Fibroblast of peridontal ligament (primary cell): Measurements from ENCODE around the gene SPDL1.
A peak's percentile ranks its signal among the peaks of the same experiment; 100 is the strongest.

Source experiments
- DNase-seq: peaks from one replicate; pipeline ENCODE4 v3.0.0-alpha.2; 2010; ENCODE audit errors: extremely low read depth

SPDL1 gene, protein sequence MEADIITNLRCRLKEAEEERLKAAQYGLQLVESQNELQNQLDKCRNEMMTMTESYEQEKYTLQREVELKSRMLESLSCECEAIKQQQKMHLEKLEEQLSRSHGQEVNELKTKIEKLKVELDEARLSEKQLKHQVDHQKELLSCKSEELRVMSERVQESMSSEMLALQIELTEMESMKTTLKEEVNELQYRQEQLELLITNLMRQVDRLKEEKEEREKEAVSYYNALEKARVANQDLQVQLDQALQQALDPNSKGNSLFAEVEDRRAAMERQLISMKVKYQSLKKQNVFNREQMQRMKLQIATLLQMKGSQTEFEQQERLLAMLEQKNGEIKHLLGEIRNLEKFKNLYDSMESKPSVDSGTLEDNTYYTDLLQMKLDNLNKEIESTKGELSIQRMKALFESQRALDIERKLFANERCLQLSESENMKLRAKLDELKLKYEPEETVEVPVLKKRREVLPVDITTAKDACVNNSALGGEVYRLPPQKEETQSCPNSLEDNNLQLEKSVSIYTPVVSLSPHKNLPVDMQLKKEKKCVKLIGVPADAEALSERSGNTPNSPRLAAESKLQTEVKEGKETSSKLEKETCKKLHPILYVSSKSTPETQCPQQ

DNA sequence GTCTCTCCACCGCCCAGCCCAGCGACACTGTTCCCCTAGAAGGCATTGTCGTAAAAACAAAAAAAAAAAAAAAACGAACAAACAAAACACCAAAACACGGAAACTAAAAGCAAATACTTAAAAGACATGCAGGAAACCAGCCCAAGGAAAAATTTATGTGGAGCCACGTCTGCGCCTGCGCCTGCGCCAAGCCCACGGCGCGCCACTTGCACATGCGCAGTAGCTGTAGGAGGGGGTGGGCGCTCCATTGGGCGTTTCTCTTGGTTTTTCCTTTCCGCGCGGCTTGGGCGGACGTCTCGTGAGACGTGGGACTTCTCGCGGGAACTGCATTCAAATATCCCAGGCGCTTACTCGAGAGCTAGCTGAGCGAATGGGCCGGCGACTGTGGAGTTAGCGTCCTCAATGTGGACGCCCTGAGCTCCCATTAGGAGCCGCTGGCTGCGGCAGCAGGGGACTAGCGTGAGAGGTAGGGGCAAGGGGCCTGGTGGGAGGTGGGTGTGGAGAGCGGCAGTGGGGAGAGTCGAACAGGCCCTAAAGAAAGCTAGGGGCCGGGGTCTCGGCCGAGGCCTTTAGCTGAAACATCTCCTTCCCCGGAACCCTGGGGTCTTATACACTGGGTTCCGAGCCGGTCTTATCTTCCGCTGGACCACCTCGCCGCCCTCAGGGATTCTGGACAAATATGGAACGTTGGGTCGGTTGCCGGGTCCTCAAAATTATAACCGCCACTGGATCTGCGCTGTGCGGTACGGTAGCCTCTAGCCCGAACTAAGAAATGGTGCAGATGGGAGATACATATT, at the start of gene SPDL1:
TSS of gene SPDL1 (plus strand) at position 350 of the 797 bp plus-strand sequence. CDS start 4,644 bp downstream, outside the sequence.
- DNase-seq, result peak; percentile 98

DNA sequence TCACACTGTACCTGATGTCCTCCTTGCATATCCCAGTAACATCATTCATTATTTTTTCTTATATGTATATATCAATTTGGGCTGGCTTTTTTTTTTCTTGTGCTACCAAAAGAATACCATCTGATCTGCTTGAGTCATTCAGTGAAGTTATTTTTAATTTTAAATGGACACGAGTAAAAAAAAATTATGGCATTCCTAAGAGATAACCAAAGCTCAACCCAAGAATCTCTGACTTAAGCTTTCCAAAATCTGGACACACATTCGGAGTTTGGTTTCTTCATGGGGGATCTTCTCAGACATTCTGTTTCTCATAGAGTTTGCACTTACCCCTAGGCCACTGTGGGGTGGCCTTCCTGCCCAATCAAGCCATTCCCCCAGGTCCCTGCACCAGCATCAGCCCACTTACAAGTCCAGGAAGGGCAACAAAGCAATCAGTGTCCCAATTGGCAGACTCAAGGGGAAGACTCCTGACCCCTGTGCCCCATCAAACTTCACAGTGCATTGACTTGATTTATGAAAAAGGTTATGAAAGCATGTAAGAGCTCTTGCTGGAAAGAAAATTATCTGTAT, 49.2 kb upstream of the SPDL1 start:
- DNase-seq, result peak; percentile 64

DNA sequence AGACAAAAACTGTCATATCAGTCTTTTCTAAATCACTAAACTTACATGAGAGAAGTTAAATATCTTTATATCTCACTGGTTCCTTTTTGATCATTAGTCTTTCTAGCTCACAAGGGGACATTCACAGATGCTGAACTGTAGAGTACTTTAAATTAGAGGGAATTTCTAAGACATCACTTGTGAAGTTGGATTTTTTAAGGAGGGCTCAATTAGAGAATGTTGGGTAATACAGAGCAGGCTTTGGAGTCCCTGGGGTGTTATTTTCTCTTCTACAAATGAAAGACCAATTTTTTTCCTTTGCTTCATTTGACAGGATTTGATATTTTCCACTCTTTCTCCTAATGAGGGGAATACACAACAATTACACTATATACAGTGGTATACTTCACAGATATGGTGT, 48.6 kb upstream of the SPDL1 start:
- no peak for DNase-seq

DNA sequence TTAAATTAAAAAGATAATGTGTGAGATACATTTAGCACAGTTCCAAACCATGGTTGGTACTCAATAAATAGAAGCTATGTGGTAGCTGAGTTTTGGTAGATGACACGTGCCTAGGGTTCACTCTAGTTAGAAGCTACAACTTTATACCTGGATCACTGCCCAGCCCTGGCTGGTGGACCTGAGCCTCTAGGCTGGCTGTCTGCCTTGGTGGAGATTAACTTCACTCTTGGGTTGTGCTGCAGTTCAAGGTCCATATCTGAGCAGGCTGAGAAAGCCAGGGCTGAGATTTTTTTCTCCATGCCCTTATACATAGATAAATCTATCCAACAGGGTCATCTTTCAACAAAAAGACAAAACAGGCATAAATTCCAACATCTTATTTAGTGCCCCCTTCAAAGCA, 44.6 kb upstream of the SPDL1 start:
- no peak for DNase-seq

DNA sequence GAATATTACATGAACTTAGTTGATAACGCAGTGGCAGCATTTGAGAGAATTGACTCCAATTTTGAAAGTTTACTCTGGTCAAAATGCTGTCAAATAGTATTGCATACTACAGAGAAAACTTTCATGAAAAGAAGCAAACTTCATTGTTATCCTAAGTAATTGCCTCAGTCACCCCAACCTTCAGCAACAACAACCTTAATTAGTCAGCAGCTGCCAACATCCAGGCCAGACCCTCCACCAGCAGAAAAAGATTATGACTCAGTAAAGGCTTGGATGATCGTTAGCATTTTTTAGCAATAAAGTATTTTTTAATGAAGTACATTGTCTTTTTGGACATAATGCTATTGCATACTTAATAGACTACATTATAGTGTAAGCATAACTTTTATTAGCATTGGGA, 40.8 kb upstream of the SPDL1 start:
- no peak for DNase-seq

DNA sequence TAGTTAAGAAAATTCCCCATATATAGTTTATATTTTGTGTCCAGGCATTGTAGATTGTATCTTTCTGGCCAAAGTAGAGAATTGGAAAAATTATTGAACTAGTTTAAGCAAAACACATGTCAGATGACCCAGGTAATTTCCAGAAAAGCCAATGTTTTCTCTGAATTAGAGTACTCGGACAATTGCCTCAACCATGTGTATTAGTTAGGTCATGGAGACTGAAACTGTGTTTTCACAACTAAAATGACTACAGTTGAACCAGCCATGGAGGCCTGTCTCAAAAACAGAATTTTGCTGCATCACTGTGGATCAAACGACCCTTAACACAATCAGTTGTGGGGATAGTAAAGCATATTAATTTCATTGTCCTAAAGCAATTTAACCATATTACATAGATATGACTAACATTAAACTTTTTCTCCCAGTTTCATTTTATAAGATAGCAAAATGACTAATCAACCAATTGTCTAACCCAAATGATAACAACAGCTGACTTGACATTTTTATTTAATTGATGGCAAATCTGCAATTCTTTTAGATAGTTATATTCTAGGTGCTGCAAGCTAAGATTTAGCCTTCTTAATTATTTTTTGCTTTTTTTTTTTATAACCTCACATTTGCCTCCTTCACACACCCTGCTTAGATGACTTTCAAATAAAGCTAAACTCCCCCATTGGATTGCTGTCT, 39.2 kb upstream of the SPDL1 start:
- DNase-seq, result no peak

DNA sequence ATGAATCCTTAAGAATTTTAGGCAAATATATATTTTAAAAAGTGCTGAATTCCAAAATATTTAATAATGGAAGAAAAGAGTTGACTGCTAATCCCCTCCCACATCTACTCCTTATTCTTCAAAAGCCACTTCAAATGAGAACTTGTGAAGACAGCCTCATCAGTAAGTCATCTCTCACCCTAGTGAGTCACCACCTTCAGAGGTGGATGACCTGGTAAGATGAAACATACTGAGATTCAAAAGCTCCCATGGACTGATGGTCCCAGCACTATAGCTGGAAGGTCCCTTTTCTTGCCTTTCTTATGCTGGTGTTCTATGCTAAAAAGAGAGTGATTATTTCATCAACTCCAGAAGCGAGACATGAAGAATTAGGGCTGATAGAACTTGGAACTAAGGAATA, 37.8 kb upstream of the SPDL1 start:
- DNase-seq, result no peak

DNA sequence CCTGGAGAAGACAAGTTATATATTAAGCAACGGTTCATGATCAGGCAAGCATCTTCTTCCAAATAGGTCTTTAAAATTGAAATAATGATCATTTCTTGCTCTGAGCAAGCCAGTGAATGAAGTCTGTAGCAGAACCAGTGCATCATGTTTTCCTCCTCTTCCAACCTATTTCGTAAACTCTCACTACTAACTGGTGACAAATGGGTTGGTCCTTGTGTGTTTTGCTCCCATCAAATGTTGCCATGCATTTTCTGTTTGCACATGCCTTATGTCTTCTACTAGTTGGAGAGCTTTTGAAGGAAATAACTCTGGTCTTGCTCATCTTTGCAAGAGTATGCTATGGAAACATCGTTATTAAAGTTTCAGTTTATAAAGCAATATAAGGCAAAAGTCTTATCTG, 37.2 kb upstream of the SPDL1 start:
- DNase-seq, result no peak

DNA sequence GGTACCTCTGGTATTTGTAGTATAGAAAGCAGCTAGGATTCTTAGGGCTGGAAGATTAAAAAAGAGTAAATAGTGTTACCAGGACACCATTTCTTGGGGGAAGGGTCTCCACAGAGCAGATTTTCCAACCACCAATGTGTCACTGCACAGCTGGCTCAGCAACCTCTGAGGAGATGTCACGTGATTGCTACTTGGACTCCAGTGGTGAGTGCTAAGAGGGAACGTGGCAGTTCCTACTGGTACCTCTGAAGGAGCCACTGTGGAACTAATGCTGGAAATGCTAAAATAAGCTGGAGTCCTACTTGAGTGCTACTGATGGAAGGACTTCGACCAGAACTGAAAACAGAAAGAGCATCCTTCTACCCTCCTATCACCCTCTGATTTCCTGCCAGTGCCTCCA, 36.1 kb upstream of the SPDL1 start:
- peak; percentile 30 for DNase-seq

DNA sequence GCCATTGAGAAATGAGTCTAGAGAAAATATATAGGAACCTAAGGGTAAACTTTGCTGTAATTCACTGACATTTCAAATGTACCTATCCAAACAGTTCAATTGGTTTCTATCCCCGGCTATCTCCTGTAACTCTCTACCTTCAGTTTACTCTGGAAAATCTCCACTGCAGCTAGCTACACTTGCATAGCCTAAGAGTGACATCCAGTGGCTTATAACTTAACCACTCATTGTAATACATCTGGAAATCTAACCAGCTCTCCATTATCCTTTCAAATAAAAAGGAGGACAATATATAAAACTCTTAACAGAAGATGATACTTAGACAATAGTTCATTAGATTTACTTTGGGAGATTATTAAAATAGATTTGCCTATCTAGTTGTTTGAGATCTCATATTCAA, 35.3 kb upstream of the SPDL1 start:
- DNase-seq, result peak; percentile 82

DNA sequence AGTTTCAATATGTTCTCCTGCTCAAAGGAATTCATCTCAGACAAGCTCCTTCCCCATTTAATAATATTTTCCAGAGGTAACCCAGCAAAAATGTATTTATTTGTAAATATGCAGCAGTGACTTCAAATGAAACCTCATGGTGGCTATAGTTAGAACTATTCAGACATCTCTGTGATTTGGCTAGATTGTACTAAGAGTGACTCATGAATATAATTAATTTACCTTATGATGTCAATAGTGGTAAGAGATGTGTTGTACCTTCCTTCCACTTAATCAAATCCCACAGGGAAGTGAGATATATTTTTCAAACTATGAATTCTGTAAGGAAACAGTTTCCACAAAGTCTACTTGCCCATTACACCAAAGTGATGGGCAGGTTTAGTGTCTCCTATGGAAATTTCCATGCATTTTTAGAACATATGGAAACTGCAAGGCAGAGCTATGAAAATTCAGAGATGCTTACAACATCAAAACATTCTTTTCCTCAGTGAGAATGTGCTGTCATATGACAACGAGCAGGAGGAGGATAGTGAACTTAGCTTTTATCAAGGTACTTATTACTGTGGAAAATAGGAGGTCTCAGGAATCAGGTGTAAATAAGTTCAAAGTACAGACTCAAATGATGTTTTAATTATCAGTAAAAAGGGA, 34.0 kb upstream of the SPDL1 start:
- DNase-seq, result no peak

DNA sequence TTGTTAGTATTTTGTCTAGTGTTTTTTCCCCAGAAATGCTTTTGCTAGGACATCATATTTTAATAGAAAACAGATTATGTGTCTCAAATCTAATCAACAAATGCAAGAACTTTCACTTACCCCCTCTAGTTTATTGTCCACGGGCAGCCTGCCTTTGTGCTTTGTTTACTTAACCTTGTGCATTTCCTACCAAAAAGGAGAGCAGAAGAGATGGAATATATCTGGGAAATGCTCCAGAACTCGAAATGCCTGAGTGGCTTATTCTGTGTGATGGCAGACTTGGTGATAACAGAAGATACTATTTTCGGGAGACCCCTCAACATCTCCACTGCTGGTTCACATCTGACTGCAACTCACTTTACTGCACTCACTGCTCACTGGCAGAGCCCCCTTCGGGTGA, 33.3 kb upstream of the SPDL1 start:
- no peak for DNase-seq

DNA sequence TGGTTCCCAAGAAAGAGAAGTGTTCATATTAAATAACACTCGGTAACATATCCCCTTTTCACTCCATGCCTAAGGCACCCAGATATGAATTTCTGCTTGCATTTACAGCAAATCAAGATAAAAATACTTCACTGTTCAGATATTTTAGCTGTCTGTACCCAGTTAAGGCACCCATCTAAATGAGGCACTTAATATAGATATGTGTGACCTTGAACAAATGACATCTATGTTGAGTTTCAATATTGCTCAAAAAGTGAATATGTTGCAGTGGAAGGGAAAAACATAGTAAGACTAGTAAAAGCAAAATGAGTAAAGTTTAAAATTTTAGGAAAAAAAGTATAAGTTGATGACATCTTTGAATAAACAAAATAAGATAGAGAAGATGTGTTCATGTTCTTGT, 32.4 kb upstream of the SPDL1 start:
- DNase-seq, result no peak

DNA sequence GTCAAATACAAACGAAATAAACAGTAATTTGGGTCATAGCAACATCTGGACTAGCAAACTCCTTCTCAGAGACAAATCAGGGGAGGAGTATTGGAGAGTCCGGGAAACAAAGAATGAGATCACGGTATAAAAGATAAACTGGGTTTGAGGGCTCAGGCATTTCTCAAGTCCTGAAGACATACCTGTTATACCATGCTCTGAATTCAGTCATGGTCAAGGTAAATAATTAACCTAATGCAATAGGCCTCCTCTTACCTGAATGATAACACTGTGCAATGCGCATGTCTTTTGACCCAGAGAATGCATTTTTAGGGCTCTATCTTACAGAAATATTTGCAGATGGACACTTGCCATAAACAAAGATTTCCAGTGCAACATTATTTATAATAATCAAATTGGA, 31.9 kb upstream of the SPDL1 start:
- DNase-seq, result no peak

DNA sequence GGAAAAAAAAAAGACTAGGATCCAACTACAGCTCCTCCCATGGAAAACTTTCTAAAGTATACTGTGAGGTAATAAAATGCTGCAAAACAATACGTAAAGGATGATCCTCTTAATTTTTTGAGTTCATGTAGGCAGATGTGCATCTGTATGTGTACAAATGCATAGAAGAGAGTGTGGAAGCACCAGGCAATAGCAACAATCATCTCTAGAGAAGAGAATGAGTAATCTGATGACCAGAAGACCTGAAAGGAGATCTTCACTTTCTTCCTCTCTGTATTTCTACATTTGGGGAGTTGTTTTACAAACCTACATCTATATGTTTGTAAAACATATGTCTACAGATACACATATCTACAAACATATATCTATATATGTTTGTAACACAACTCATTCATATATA, 29.3 kb upstream of the SPDL1 start:
- DNase-seq, result no peak

DNA sequence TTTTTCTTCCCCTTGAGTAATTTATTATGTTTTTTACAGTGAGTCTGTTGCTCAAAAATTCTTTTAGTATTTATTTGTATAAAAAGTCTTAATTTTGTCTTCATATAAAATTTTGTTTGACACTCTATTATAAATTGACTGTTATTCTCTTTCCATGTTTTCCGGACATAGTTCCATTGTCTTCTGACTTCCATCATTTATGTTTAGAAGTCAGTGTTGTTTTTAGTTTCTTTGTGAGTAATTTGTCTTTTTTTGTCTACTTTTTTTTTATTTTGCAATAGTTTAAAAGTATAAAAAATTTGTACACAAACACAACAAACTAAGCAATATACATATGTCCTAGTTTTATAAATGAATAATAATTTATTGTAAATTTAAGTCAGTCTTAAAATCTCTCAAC, 25.7 kb upstream of the SPDL1 start:
- no peak for DNase-seq

DNA sequence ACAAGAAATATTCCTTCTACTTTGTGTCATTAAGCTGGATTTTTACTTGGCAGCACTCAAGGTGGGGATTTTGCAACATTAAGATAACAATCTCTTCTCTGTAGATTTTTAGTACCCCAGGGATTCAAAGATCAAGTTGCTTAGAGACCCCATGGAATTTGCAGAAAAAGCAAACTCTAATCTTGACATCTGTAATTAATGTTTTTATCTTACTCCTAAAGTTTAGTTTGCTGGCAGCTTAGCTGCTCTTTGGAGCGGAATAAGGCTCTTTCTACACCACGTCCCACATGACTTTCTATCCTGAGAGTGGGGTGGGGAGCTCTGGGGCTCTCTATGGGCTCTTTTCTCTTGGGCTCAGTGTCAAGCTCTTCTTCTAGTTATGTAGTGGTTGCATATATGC, 21.7 kb upstream of the SPDL1 start:
- peak; percentile 61 for DNase-seq

DNA sequence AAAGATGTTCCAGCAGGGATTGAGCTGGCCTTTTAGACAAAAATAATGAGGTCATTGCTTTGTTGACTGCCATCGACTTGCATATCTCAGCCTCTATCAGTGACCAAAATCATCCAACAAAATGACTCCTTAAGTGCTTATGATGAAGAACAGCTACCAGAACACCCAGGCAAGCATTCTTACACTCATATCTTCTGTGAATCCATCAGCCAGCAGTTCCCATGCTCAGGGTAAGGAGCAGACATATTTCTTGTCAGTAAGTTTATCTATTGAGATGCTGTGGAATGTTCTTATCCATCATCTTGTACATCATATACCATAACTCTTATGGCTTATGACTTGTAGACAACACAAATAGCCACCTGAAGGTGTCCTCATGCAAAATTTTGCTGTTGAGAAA, 20.2 kb upstream of the SPDL1 start:
- no peak for DNase-seq

DNA sequence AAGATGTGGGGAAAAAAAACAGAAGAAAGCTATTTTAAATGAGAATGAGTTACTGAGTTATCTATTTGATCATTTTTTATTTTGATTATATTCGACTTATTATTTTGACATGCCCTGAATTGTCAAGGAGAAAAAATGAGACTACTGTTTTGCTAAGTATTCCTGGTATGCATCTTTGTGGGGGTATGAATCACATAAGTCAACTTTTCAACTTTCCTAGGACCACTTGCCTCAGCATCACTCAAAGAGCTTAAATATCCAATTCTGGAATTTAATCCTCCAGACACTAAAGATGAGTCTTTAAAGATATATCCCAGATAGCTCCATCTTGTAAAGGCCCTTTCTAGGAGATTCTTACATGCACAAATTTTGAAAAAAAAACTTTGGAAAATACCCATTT, 17.4 kb upstream of the SPDL1 start:
- DNase-seq, result no peak

DNA sequence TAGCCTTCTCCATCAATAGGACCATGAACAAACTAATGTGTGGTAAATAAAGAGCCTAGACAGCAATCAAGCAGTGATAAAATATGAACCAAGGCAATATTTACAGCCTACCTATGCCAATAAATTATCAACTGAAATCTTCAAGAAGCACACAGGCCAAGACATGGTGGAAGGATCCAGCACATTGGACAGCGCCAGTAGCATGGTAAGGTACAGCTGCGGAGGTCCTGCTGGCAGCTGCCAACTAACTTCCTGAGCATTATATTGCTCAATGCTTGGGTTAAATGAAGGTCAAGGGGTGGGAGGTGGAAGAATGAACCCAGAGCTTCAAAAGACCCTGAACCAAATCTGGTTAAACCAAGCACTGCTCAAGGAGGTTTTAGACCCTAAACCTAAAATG, 16.5 kb upstream of the SPDL1 start:
- peak; percentile 32 for DNase-seq

DNA sequence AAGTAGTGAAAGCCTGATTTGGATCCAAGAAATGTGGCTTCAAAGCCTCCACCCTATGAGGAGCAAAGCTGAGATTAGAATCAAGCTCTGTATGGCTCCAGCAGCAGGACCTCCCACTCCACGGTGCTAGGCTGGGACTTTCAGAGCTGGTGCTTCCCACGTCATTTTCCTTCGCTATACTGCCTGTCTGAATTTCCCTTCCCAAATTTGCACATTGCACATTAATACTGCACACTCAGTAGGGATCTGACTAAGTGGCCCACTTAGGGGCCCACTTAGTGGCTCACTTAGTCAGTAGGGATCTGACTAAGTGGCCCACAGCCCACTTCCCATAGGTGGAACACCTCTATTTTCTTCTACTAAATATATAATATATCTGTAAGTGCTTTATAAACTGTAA, 14.1 kb upstream of the SPDL1 start:
- no peak for DNase-seq
